Activated CD8-positive, alpha-beta T cell treated with anti-CD3 and anti-CD28 coated beads for 36 hours (primary cell): Measurements from ENCODE around the gene DDX42. TPM values are rescaled to one million over a fixed set of nuclear protein-coding genes. Genes with fewer than 3 reads are reported as not detected.

Source experiments
- ATAC-seq: fragments of 200-7000 bp; cut with Tn5 transposase; one replicate; pipeline ENCODE4 v1.10.0; 2021; ENCODE audit warnings: mild to moderate bottlenecking, moderate library complexity
- CTCF ChIA-PET: fragments of 350-600 bp; sonication (Branson Sonifier 250); formaldehyde crosslinking; loops from one replicate; lab custom pipeline; 2021; ENCODE audit warnings: antibody characterized with exemption; lab: Charles Lee
- POLR2A ChIA-PET: fragments of 350-600 bp; sonication (Branson Sonifier 250); formaldehyde crosslinking; loops from one replicate; lab custom pipeline; 2021; ENCODE audit warnings: antibody characterized with exemption; lab: Charles Lee
- DNase-seq: peaks from one replicate; pipeline ENCODE4 v3.0.0-alpha.2; 2020
- H3K27ac Mint-ChIP-seq: one replicate; pipeline ENCODE4 v1.8.0; 2021; ENCODE audit warnings: mild to moderate bottlenecking, mixed read lengths
- H3K27me3 Mint-ChIP-seq: one replicate; pipeline ENCODE4 v1.8.0; 2021; ENCODE audit warnings: mixed read lengths
- H3K36me3 Mint-ChIP-seq: one replicate; pipeline ENCODE4 v1.8.0; 2021; ENCODE audit warnings: low read depth, mixed read lengths
- H3K4me1 Mint-ChIP-seq: one replicate; pipeline ENCODE4 v1.8.0; 2021; ENCODE audit warnings: low read depth, mixed read lengths
- H3K4me3 Mint-ChIP-seq: one replicate; pipeline ENCODE4 v1.8.0; 2021; ENCODE audit warnings: mild to moderate bottlenecking, moderate library complexity, mixed read lengths
- H3K9me3 Mint-ChIP-seq: one replicate; pipeline ENCODE4 v1.8.0; 2021; ENCODE audit warnings: mixed read lengths
- CTCF ChIP-seq: fragments of 200-600 bp; IDR thresholded peaks from one replicate; pipeline ENCODE4 v1.8.0; 2022; ENCODE audit warnings: antibody characterized with exemption, mild to moderate bottlenecking
- intact Hi-C: fragments of 100-400 bp; cut with micrococcal nuclease; formaldehyde crosslinking; loops from one replicate; pipeline ENCODE4 v1.10.0; 2022
- total RNA-seq, 2 experiments: library from RNA; stranded (reverse); gene quantifications; one replicate each; pipeline ENCODE4 v1.2.3, GENCODE V29; 2021

The DDX42 gene
- total RNA-seq, 2 experiments from 2014 or later, result 91.9 to 96.0 TPM

GRCh38 chr17:63837962-63838600, 64.1 kb downstream of the DDX42 start:
- Mint-ChIP-seq H3K9me3 (no peaks in the 10 kb centered on the region), H3K27ac (peak overlapping the region; percentile 38), H3K4me1 (peaks cover 28% of the 10 kb centered on the region), H3K36me3 (peaks cover 33% of the 10 kb centered on the region), H3K4me3 (no peak overlapping the region), H3K27me3 (no peaks in the 10 kb centered on the region)
- TF ChIP-seq CTCF, result no peak
- POLR2A ChIA-PET, result interaction anchor here (0.9 to 7.8 kb wide), 6 partner anchors 9 to 137 kb away, joined by 3 to 188 read pairs (median 3); partner anchors contain the start of genes CCDC47, FTSJ3 and PSMC5
- intact Hi-C loops, result no loop called here
- CTCF ChIA-PET, result interaction anchor here (1.1 to 4.4 kb wide), 3 partner anchors 9 to 11 kb away, joined by 3 to 22 read pairs (median 3); partner anchors contain the start of genes FTSJ3 and PSMC5
- no peak for ATAC-seq
- no peak for DNase-seq

- POLR2A ChIA-PET, result interaction anchor here (0.9 to 7.8 kb wide), 6 partner anchors 10 to 138 kb away, joined by 3 to 188 read pairs (median 3); partner anchors contain the start of genes CCDC47, FTSJ3 and PSMC5
- H3K36me3 Mint-ChIP-seq, result peaks cover 29% of the 10 kb centered on the region
- intact Hi-C loops, result no loop called here
- peaks cover 29% of the 10 kb centered on the region for H3K4me1 Mint-ChIP-seq
- peak overlapping the region; percentile 38 for H3K4me3 Mint-ChIP-seq
- CTCF ChIA-PET, result interaction anchor here (1.4 to 4.4 kb wide), 2 partner anchors 10 kb away, joined by 3 to 22 read pairs; partner anchors contain the start of gene FTSJ3
- H3K27ac Mint-ChIP-seq, result peak overlapping the region; percentile 81
- no peaks in the 10 kb centered on the region for H3K27me3 Mint-ChIP-seq
- no peak for DNase-seq
- TF ChIP-seq CTCF, result no peak
- no peaks in the 10 kb centered on the region for H3K9me3 Mint-ChIP-seq
- no peak for ATAC-seq
These were observed 64.7 kb downstream of the DDX42 start for GRCh38 chr17:63838631-63839171.

- intact Hi-C loops, result no loop called here
- POLR2A ChIA-PET, result interaction anchor here (0.9 to 7.8 kb wide), 5 partner anchors 12 to 140 kb away, joined by 3 to 188 read pairs (median 12); partner anchors contain the start of genes CCDC47, DDX42, FTSJ3 and PSMC5
These were observed 66.8 kb downstream of the DDX42 start for GRCh38 chr17:63840591-63841349.

More at GRCh38 chr17:63840591-63841349, 66.8 kb downstream of the DDX42 start:
- DNase-seq, result no peak
- no peaks in the 10 kb centered on the region for H3K27me3 Mint-ChIP-seq
- peak overlapping the region; percentile 94 for H3K27ac Mint-ChIP-seq
- no peak for TF ChIP-seq CTCF
- CTCF ChIA-PET, result interaction anchor here (1.2 to 4.4 kb wide), 4 partner anchors 9 to 176 kb away, joined by 3 to 22 read pairs (median 4); partner anchors contain the start of genes CCDC47, DDX42 and FTSJ3
- peak overlapping the region; percentile 98 for H3K4me3 Mint-ChIP-seq
- peaks cover 10% of the 10 kb centered on the region for H3K36me3 Mint-ChIP-seq
- no peak for ATAC-seq
- H3K4me1 Mint-ChIP-seq, result peaks cover 24% of the 10 kb centered on the region
- no peaks in the 10 kb centered on the region for H3K9me3 Mint-ChIP-seq
